PFSK-1 (cell line): ENCODE results near the gene MCEE.

Experiments
- FOXP2 ChIP-seq: optimal IDR thresholded peaks from 2 replicates; pipeline ENCODE3; 2011; ENCODE audit warnings: borderline replicate concordance, control low read depth, inconsistent platforms; ENCODE audit not compliant: insufficient read depth; ENCODE audit errors: extremely low read length, extremely low read depth
- POLR2AphosphoS5 ChIP-seq: IDR thresholded peaks from 2 replicates; pipeline ENCODE4 v1.6.1; 2012; ENCODE audit warnings: low read depth, mild to moderate bottlenecking, control low read depth, low read length, moderate library complexity
- SIN3A ChIP-seq: IDR thresholded peaks from 2 replicates; pipeline ENCODE4 v1.6.1; 2012; ENCODE audit warnings: mild to moderate bottlenecking, low read length, moderate library complexity, borderline replicate concordance; ENCODE audit not compliant: insufficient read depth
- TAF1 ChIP-seq: IDR thresholded peaks from 2 replicates; pipeline ENCODE4 v1.6.1; 2012; ENCODE audit warnings: low read length, control low read depth, borderline replicate concordance; ENCODE audit not compliant: insufficient read depth
- TF ChIP-seq, protein P1 (sequence below), 2 experiments: IDR thresholded peaks; 2 replicates each; pipeline versions ENCODE4 v1.6.1 to v1.8.0; 2011 to 2012; ENCODE audit warnings: low read depth in 2 of 2, low read length in 2 of 2, control low read depth in 1 of 2, inconsistent platforms in 1 of 2, mild to moderate bottlenecking in 1 of 2, moderate library complexity in 1 of 2; ENCODE audit not compliant: insufficient read depth in 1 of 2

MCEE gene

GRCh38 chr2:71108091-71108490 is 21.9 kb downstream of the MCEE start:
- TF ChIP-seq TAF1 (no peak), SIN3A (no peak), FOXP2 (no peak), POLR2AphosphoS5 (no peak)
- TF ChIP-seq, protein P1, sequence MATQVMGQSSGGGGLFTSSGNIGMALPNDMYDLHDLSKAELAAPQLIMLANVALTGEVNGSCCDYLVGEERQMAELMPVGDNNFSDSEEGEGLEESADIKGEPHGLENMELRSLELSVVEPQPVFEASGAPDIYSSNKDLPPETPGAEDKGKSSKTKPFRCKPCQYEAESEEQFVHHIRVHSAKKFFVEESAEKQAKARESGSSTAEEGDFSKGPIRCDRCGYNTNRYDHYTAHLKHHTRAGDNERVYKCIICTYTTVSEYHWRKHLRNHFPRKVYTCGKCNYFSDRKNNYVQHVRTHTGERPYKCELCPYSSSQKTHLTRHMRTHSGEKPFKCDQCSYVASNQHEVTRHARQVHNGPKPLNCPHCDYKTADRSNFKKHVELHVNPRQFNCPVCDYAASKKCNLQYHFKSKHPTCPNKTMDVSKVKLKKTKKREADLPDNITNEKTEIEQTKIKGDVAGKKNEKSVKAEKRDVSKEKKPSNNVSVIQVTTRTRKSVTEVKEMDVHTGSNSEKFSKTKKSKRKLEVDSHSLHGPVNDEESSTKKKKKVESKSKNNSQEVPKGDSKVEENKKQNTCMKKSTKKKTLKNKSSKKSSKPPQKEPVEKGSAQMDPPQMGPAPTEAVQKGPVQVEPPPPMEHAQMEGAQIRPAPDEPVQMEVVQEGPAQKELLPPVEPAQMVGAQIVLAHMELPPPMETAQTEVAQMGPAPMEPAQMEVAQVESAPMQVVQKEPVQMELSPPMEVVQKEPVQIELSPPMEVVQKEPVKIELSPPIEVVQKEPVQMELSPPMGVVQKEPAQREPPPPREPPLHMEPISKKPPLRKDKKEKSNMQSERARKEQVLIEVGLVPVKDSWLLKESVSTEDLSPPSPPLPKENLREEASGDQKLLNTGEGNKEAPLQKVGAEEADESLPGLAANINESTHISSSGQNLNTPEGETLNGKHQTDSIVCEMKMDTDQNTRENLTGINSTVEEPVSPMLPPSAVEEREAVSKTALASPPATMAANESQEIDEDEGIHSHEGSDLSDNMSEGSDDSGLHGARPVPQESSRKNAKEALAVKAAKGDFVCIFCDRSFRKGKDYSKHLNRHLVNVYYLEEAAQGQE (IDR thresholded peaks at IDR 0.05; ENCODE audit: insufficient read depth in 1 of 2, low read depth in 2 of 2, low read length in 2 of 2): no peak

DNA sequence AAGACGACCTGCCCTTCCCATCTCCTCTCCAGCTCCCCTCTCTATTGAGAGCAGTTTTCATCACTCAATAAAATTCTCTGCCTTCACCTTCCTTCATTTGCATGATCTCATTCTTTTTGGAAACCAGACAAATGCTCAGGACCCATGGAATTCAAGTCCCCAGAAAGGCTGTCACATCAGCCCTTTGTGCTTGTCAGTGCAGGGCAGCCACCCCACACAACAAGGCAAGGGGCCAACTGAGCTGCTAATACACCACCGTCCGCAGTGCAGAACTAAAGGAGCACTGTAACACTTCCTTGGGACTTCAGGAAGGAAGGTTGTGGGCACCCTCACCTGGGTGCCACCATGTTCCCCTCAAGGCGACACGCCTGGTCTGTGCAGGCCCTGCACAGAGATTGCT is 26.2 kb downstream of the MCEE start:
- TF ChIP-seq POLR2AphosphoS5 (no peak), TAF1 (no peak), SIN3A (no peak), FOXP2 (no peak)
- TF ChIP-seq, protein P1 (IDR thresholded peaks at IDR 0.05; ENCODE audit: insufficient read depth in 1 of 2, low read depth in 2 of 2, low read length in 2 of 2): no peak

DNA sequence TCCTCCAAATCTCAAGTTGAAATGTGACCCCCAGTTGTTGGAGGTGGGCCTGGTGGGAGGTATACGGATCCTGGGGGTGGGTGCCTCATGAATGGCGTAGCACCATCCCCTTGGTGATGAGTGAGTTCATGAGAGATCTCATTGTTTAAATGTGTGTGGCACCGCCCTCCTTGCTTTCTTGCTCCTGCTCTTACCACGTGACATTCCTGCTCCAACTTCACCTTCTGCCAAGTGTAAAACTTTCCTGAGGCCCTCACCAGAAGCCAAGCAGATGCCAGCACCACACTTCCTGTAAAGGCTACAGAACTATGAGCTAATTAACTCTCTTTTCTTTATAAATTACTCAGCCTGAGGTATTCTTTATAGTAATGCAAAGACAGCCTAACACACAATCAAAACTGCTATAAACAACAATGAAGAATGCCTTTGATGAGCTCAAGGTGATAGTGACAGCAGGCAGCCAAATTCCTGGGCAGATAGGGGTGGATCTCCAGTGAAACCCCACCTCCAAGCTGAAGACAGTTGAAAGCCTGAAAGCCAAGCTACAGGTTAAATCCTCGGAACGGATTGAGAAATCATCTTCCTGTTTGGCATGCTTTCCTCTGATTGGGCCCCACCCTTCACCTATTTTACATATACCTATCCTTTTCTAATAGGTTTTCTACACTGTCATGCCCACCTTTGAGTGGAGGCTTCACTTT is 26.9 kb downstream of the MCEE start:
- TF ChIP-seq FOXP2: no peak
- TF ChIP-seq SIN3A: no peak
- TF ChIP-seq TAF1: no peak
- TF ChIP-seq POLR2AphosphoS5: no peak
- TF ChIP-seq, protein P1 (IDR thresholded peaks at IDR 0.05; ENCODE audit: insufficient read depth in 1 of 2, low read depth in 2 of 2, low read length in 2 of 2): no peak

- no peak for TF ChIP-seq POLR2AphosphoS5
- no peak for TF ChIP-seq TAF1
- no peak for TF ChIP-seq SIN3A
- TF ChIP-seq, protein P1 (IDR thresholded peaks at IDR 0.05; ENCODE audit: insufficient read depth in 1 of 2, low read depth in 2 of 2, low read length in 2 of 2): no peak
- TF ChIP-seq FOXP2: no peak
Observed at GRCh38 chr2:71101656-71102055, 28.4 kb downstream of the MCEE start.
